ENCODE measurements around the gene HMX2.

The HMX2 gene

GRCh38 chr10:123180101-123181090, 32.5 kb downstream of the HMX2 start:
- H2BK5ac ChIP-seq (ENCODE audit: low read depth, low read length, poor library complexity, severe bottlenecking) = no peak overlapping the region
- no peak overlapping the region for H2BK12ac ChIP-seq (ENCODE audit: low read length in 2 of 2)
- H3K27ac ChIP-seq (ENCODE audit: low read length, poor library complexity, severe bottlenecking) = no peak overlapping the region
- H3K4me1 ChIP-seq (ENCODE audit: control insufficient read depth, insufficient read depth, low read depth, low read length) = no peaks in the 10 kb centered on the region
- no peak for DNase-seq
- H3K36me3 ChIP-seq (ENCODE audit: control insufficient read depth in 1 of 2, insufficient read depth in 2 of 2, low read depth in 1 of 2, low read length in 2 of 2) = peaks cover 3 to 13% of the 10 kb centered on the region in 2 experiments
- WGBS = 98% methylated on average over 3 of the region's 7 CpGs
- H3K79me1 ChIP-seq (replicated peaks; ENCODE audit: low read length, poor library complexity, severe bottlenecking) = peaks cover 14% of the 10 kb centered on the region
- H3K14ac ChIP-seq (ENCODE audit: low read length in 2 of 2) = no peak overlapping the region
- H3K4ac ChIP-seq (ENCODE audit: low read depth in 1 of 2, low read length in 2 of 2) = no peak overlapping the region
- H4K8ac ChIP-seq (ENCODE audit: low read length) = no peak overlapping the region
- H2BK15ac ChIP-seq (ENCODE audit: low read depth, poor library complexity, severe bottlenecking) = no peak overlapping the region
- H3K27me3 ChIP-seq (ENCODE audit: control insufficient read depth in 1 of 2, insufficient read depth in 1 of 2, low read length in 2 of 2) = no peaks in the 10 kb centered on the region
- H3K4me2 ChIP-seq (ENCODE audit: low read length, poor library complexity, severe bottlenecking) = no peak overlapping the region
- H2AK5ac ChIP-seq (ENCODE audit: low read length, severe bottlenecking) = no peak overlapping the region
- H3K9me3 ChIP-seq (ENCODE audit: control insufficient read depth, low read length) = peaks cover 22% of the 10 kb centered on the region
- no peak overlapping the region for H2AFZ ChIP-seq (ENCODE audit: low read depth, low read length)
- no peak overlapping the region for H3K23ac ChIP-seq (ENCODE audit: low read length in 2 of 2)
- no peak overlapping the region for H3K4me3 ChIP-seq (ENCODE audit: insufficient read depth in 1 of 2, low read depth in 1 of 2, low read length in 2 of 2)
- H3K18ac ChIP-seq (ENCODE audit: low read depth in 1 of 2, low read length in 2 of 2) = no peak overlapping the region
- no peak overlapping the region for H2BK120ac ChIP-seq (ENCODE audit: low read depth, low read length)
- H4K91ac ChIP-seq (ENCODE audit: low read length) = no peak overlapping the region
- H3K9ac ChIP-seq (ENCODE audit: low read length) = no peak overlapping the region

GRCh38 chr10:123183724-123184123, 35.8 kb downstream of the HMX2 start:
- H3K27me3 ChIP-seq (ENCODE audit: control insufficient read depth in 1 of 2, insufficient read depth in 1 of 2, low read length in 2 of 2) = no peaks in the 10 kb centered on the region
- no peak overlapping the region for H3K18ac ChIP-seq (ENCODE audit: low read depth in 1 of 2, low read length in 2 of 2)
- H3K14ac ChIP-seq (ENCODE audit: low read length in 2 of 2) = no peak overlapping the region
- no peak overlapping the region for H2BK120ac ChIP-seq (ENCODE audit: low read depth, low read length)
- no peak overlapping the region for H3K23ac ChIP-seq (ENCODE audit: low read length in 2 of 2)
- peaks cover 6 to 9% of the 10 kb centered on the region in 2 experiments for H3K36me3 ChIP-seq (ENCODE audit: control insufficient read depth in 1 of 2, insufficient read depth in 2 of 2, low read depth in 1 of 2, low read length in 2 of 2)
- peaks cover 30% of the 10 kb centered on the region for H3K9me3 ChIP-seq (ENCODE audit: control insufficient read depth, low read length)
- H2BK15ac ChIP-seq (ENCODE audit: low read depth, poor library complexity, severe bottlenecking) = no peak overlapping the region
- H3K4me2 ChIP-seq (ENCODE audit: low read length, poor library complexity, severe bottlenecking) = no peak overlapping the region
- H2AK5ac ChIP-seq (ENCODE audit: low read length, severe bottlenecking) = no peak overlapping the region
- H3K9ac ChIP-seq (ENCODE audit: low read length) = no peak overlapping the region
- H3K27ac ChIP-seq (ENCODE audit: low read length, poor library complexity, severe bottlenecking) = no peak overlapping the region
- H2BK12ac ChIP-seq (ENCODE audit: low read length in 2 of 2) = no peak overlapping the region
- H3K4ac ChIP-seq (ENCODE audit: low read depth in 1 of 2, low read length in 2 of 2) = no peak overlapping the region
- H2BK5ac ChIP-seq (ENCODE audit: low read depth, low read length, poor library complexity, severe bottlenecking) = peak overlapping the region; percentile 19
- H4K91ac ChIP-seq (ENCODE audit: low read length) = no peak overlapping the region
- no peak overlapping the region for H3K4me3 ChIP-seq (ENCODE audit: insufficient read depth in 1 of 2, low read depth in 1 of 2, low read length in 2 of 2)
- H3K4me1 ChIP-seq (ENCODE audit: control insufficient read depth, insufficient read depth, low read depth, low read length) = no peaks in the 10 kb centered on the region
- no CpG with 5 or more reads among the region's 2 CpGs for WGBS
- no peak overlapping the region for H2AFZ ChIP-seq (ENCODE audit: low read depth, low read length)
- H3K79me1 ChIP-seq (replicated peaks; ENCODE audit: low read length, poor library complexity, severe bottlenecking) = peaks cover 10% of the 10 kb centered on the region
- H4K8ac ChIP-seq (ENCODE audit: low read length) = no peak overlapping the region
- no peak for DNase-seq

GRCh38 chr10:123187781-123188180, 39.8 kb downstream of the HMX2 start:
- H2BK15ac ChIP-seq (ENCODE audit: low read depth, poor library complexity, severe bottlenecking) = no peak overlapping the region
- H2BK120ac ChIP-seq (ENCODE audit: low read depth, low read length) = no peak overlapping the region
- no peak overlapping the region for H2BK5ac ChIP-seq (ENCODE audit: low read depth, low read length, poor library complexity, severe bottlenecking)
- no peak overlapping the region for H3K4me2 ChIP-seq (ENCODE audit: low read length, poor library complexity, severe bottlenecking)
- H3K79me1 ChIP-seq (replicated peaks; ENCODE audit: low read length, poor library complexity, severe bottlenecking) = peaks cover 22% of the 10 kb centered on the region
- H3K27me3 ChIP-seq (ENCODE audit: control insufficient read depth in 1 of 2, insufficient read depth in 1 of 2, low read length in 2 of 2) = no peaks in the 10 kb centered on the region
- 98% methylated on average over 4 of the region's 5 CpGs for WGBS
- H2AFZ ChIP-seq (ENCODE audit: low read depth, low read length) = no peak overlapping the region
- H3K14ac ChIP-seq (ENCODE audit: low read length in 2 of 2) = peak overlapping the region in 1 of 2 experiments; percentile 11
- H3K36me3 ChIP-seq (ENCODE audit: control insufficient read depth in 1 of 2, insufficient read depth in 2 of 2, low read depth in 1 of 2, low read length in 2 of 2) = peaks cover 13 to 16% of the 10 kb centered on the region in 2 experiments
- H2AK5ac ChIP-seq (ENCODE audit: low read length, severe bottlenecking) = no peak overlapping the region
- DNase-seq = no peak
- no peak overlapping the region for H3K23ac ChIP-seq (ENCODE audit: low read length in 2 of 2)
- H3K27ac ChIP-seq (ENCODE audit: low read length, poor library complexity, severe bottlenecking) = no peak overlapping the region
- H4K91ac ChIP-seq (ENCODE audit: low read length) = no peak overlapping the region
- no peak overlapping the region for H2BK12ac ChIP-seq (ENCODE audit: low read length in 2 of 2)
- peaks cover 30% of the 10 kb centered on the region for H3K9me3 ChIP-seq (ENCODE audit: control insufficient read depth, low read length)
- H3K4me3 ChIP-seq (ENCODE audit: insufficient read depth in 1 of 2, low read depth in 1 of 2, low read length in 2 of 2) = no peak overlapping the region
- no peaks in the 10 kb centered on the region for H3K4me1 ChIP-seq (ENCODE audit: control insufficient read depth, insufficient read depth, low read depth, low read length)
- H3K4ac ChIP-seq (ENCODE audit: low read depth in 1 of 2, low read length in 2 of 2) = no peak overlapping the region
- no peak overlapping the region for H3K9ac ChIP-seq (ENCODE audit: low read length)
- no peak overlapping the region for H4K8ac ChIP-seq (ENCODE audit: low read length)
- H3K18ac ChIP-seq (ENCODE audit: low read depth in 1 of 2, low read length in 2 of 2) = no peak overlapping the region

- H4K91ac ChIP-seq (ENCODE audit: low read length) = no peak overlapping the region
- no peak overlapping the region for H3K4me3 ChIP-seq (ENCODE audit: insufficient read depth in 1 of 2, low read depth in 1 of 2, low read length in 2 of 2)
- H2AFZ ChIP-seq (ENCODE audit: low read depth, low read length) = no peak overlapping the region
- H3K18ac ChIP-seq (ENCODE audit: low read depth in 1 of 2, low read length in 2 of 2) = no peak overlapping the region
- H4K8ac ChIP-seq (ENCODE audit: low read length) = no peak overlapping the region
- no peaks in the 10 kb centered on the region for H3K4me1 ChIP-seq (ENCODE audit: control insufficient read depth, insufficient read depth, low read depth, low read length)
- peaks cover 4 to 15% of the 10 kb centered on the region in 2 experiments for H3K36me3 ChIP-seq (ENCODE audit: control insufficient read depth in 1 of 2, insufficient read depth in 2 of 2, low read depth in 1 of 2, low read length in 2 of 2)
- H2BK120ac ChIP-seq (ENCODE audit: low read depth, low read length) = no peak overlapping the region
- H3K14ac ChIP-seq (ENCODE audit: low read length in 2 of 2) = no peak overlapping the region
- H2BK12ac ChIP-seq (ENCODE audit: low read length in 2 of 2) = no peak overlapping the region
- no peak overlapping the region for H3K27ac ChIP-seq (ENCODE audit: low read length, poor library complexity, severe bottlenecking)
- no peak overlapping the region for H3K23ac ChIP-seq (ENCODE audit: low read length in 2 of 2)
- no peak overlapping the region for H3K4ac ChIP-seq (ENCODE audit: low read depth in 1 of 2, low read length in 2 of 2)
- WGBS = 95% methylated on average over 8 of the region's 8 CpGs
- no peak overlapping the region for H3K9ac ChIP-seq (ENCODE audit: low read length)
- no peaks in the 10 kb centered on the region for H3K27me3 ChIP-seq (ENCODE audit: control insufficient read depth in 1 of 2, insufficient read depth in 1 of 2, low read length in 2 of 2)
- H2BK15ac ChIP-seq (ENCODE audit: low read depth, poor library complexity, severe bottlenecking) = no peak overlapping the region
- H3K79me1 ChIP-seq (replicated peaks; ENCODE audit: low read length, poor library complexity, severe bottlenecking) = peaks cover 17% of the 10 kb centered on the region
- H2BK5ac ChIP-seq (ENCODE audit: low read depth, low read length, poor library complexity, severe bottlenecking) = no peak overlapping the region
- no peak for DNase-seq
- no peak overlapping the region for H3K4me2 ChIP-seq (ENCODE audit: low read length, poor library complexity, severe bottlenecking)
- no peaks in the 10 kb centered on the region for H3K9me3 ChIP-seq (ENCODE audit: control insufficient read depth, low read length)
- no peak overlapping the region for H2AK5ac ChIP-seq (ENCODE audit: low read length, severe bottlenecking)
These were observed 44.0 kb downstream of the HMX2 start for GRCh38 chr10:123191886-123192285.

All from mesenchymal stem cell (in vitro differentiated cells and primary cell).